Epithelial cell of proximal tubule (primary cell): Measurements from ENCODE around the gene PDLIM3. TPM values are rescaled to one million over a fixed set of nuclear protein-coding genes. Genes with fewer than 3 reads are reported as not detected.
A peak's percentile ranks its signal among the peaks of the same experiment; 100 is the strongest.

Source experiments
- DNase-seq: peaks from one replicate; pipeline ENCODE4 v3.0.0-alpha.2; 2011; ENCODE audit warnings: low read depth
- H3K4me3 ChIP-seq: 2 replicates; pipeline ENCODE4 v1.5.1; 2011; ENCODE audit warnings: low read depth, mild to moderate bottlenecking, low read length
- CTCF ChIP-seq: conservative IDR thresholded peaks from 2 replicates; pipeline ENCODE4 v1.5.1; 2012; ENCODE audit warnings: low read depth, mild to moderate bottlenecking, low read length
- total RNA-seq: library from RNA; depleted of rRNA; stranded (reverse); fragments of >200 nt; gene quantifications from 2 replicates; pipeline ENCODE4 v1.2.3, GENCODE V29; 2015

Gene PDLIM3
- total RNA-seq, 1 donor from 2014 or later, result 7.8 TPM

DNA sequence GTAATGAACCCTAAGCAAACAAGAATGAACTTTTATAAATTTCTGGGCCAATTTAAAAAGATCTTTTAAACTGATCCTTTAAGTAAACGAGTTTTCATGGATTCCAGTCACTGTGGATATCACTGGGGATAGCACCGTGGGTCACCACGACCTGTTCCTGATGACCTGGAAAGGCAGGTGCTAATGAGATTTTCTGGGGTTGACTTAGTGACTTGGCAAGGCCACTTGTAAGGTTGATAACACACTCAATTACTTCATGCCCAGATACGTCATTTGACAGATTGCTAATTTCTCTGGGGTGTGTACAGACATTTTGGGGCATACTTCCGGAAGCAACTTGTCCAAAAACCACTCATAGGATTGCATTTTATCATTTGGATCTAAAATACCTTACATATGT is 24.5 kb downstream of the PDLIM3 start:
- TF ChIP-seq CTCF, result no peak
- no peak overlapping the region for H3K4me3 ChIP-seq
- DNase-seq, result no peak

DNA sequence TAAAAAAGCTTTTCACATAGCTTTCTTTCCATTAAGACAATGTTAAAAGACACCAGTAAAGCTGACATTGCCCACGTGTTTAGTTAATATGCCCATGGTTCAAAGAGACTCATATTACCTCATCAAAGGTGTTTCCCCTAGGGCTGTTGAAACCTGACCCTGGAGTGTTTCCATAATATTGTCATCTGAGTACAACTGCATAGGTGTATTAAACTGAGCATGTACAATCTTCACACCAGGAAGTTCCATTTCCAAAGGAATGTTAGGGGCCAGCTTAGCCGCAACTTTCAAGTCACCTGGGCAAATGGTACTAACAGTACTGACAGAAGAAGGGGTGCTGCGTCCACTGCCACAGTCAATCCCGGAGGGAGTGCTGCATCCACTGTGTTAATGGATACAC is 27.1 kb downstream of the PDLIM3 start:
- DNase-seq, result peak; percentile 61
- no peak for TF ChIP-seq CTCF
- no peak overlapping the region for H3K4me3 ChIP-seq

DNA sequence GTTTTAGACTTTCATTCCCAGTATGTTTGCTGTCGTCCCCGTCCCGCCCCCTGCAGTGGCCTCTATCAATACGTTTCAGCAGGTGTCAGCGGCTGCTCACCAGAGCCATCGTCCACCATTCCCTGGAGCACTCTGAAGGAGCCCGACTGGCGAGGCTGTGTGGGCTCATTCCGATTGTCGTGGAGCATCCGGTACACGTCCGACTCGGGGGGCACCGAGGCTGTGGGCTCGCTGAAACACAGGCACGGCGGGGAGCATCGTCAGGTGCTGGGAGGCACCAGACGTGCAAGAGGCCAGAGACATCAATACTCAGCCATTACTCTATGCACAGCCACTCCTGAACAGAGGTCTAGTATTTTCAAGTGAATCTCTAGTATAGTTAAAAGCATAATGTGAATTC is 28.9 kb downstream of the PDLIM3 start:
- TF ChIP-seq CTCF, result no peak
- no peak for DNase-seq
- H3K4me3 ChIP-seq, result no peak overlapping the region

DNA sequence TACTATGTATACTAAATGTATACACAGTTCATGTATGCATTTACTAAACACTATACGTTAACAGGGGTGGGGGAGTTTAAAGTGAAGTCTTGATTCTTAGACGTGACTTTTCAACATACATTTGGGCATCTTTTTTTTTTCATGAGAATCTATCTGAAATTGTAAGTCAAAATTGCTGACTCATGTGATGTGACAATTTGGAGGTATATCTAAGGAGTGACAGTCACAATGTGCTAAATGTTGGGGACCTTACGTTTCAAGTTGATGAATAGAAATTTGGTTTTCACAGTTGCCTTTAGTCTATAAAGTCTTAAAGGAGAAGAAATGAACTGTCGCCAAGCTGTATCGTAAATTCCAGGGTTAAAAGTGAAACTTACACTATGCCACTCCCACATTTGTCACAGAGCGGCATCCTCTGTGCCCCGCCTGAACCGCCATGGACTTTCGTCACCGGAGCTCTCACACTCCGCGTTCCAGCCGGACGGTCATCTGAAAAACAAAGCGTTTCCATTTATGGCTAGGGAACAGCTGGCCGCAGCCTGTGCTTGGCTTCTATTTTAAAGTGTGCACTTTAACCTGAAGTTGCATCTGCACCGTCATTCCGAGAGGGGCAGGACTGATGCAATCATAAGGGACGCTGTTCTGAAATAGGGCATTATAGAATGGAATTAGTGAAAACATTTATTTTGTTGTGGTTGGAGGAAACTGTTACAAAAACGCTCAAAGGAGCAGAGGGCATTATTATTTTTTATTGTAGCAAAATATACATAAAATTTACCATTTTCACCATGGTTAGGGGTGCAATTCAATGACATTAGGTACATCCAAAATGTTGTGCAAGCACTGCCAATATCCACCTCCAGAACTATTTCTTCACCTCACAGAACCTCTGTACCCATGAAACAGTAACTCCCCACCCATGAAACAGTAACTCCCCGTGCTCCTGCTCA is 30.9 kb downstream of the PDLIM3 start:
- DNase-seq, result peak; percentile 78
- peak overlapping the region; percentile 43 for H3K4me3 ChIP-seq
- TF ChIP-seq CTCF, result no peak

- no peak for TF ChIP-seq CTCF
- H3K4me3 ChIP-seq, result no peak overlapping the region
- no peak for DNase-seq
These were observed 32.9 kb downstream of the PDLIM3 start for GRCh38 chr4:185502386-185502785.

- H3K4me3 ChIP-seq, result no peak overlapping the region
- DNase-seq, result no peak
- TF ChIP-seq CTCF, result no peak
These were observed 34.7 kb downstream of the PDLIM3 start for GRCh38 chr4:185500576-185500975.

GRCh38 chr4:185500035-185500434 is 35.3 kb downstream of the PDLIM3 start:
- no peak for TF ChIP-seq CTCF
- no peak overlapping the region for H3K4me3 ChIP-seq
- DNase-seq, result no peak
